SK-N-SH (cell line): Measurements from ENCODE around the gene WDR17.

ENCODE experiments used
- CHD2 ChIP-seq: fragments of 150-350 bp; IDR thresholded peaks from 2 replicates; pipeline ENCODE4 v1.6.1; 2018; ENCODE audit warnings: low read length; ENCODE audit not compliant: partially characterized antibody
- EP300 ChIP-seq, 2 experiments: IDR thresholded peaks; 2 replicates each; pipeline versions ENCODE4 v1.4.0 to v1.6.1; 2012; ENCODE audit warnings: borderline replicate concordance in 1 of 2, low read depth in 1 of 2, low read length in 1 of 2
- EZH2phosphoT487 ChIP-seq: fragments of 200-600 bp; sonication (generic); IDR thresholded peaks from 2 replicates; pipeline ENCODE4 v1.6.1; 2017; ENCODE audit warnings: low read depth, mixed run types, mild to moderate bottlenecking, antibody characterized with exemption, moderate library complexity, borderline replicate concordance
- FOXM1 ChIP-seq: IDR thresholded peaks from 2 replicates; pipeline ENCODE4 v1.4.0; 2012; ENCODE audit warnings: low read depth, mild to moderate bottlenecking
- POLR2AphosphoS5 ChIP-seq: IDR thresholded peaks from 2 replicates; pipeline ENCODE4 v1.6.1; 2012; ENCODE audit warnings: low read depth, low read length
- SIN3A ChIP-seq: IDR thresholded peaks from 2 replicates; pipeline ENCODE4 v1.6.1; 2012; ENCODE audit warnings: low read depth, mild to moderate bottlenecking, low read length, moderate library complexity, borderline replicate concordance
- TAF1 ChIP-seq: IDR thresholded peaks from 2 replicates; pipeline ENCODE4 v1.6.1; 2012; ENCODE audit warnings: low read depth, mild to moderate bottlenecking, low read length, moderate library complexity, borderline replicate concordance
- YY1 ChIP-seq: IDR thresholded peaks from 2 replicates; pipeline ENCODE4 v1.4.0; 2012; ENCODE audit warnings: low read depth, mild to moderate bottlenecking
- TF ChIP-seq, protein P1 (sequence below): fragments of 200-600 bp; sonication (generic); IDR thresholded peaks from 2 replicates; pipeline ENCODE4 v1.6.1; 2017; ENCODE audit warnings: antibody characterized with exemption, mild to moderate bottlenecking, moderate library complexity
- TF ChIP-seq, protein P2 (sequence below): IDR thresholded peaks from 2 replicates; pipeline ENCODE4 v1.6.1; 2012; ENCODE audit warnings: mild to moderate bottlenecking, low read depth, low read length, moderate library complexity

DNA sequence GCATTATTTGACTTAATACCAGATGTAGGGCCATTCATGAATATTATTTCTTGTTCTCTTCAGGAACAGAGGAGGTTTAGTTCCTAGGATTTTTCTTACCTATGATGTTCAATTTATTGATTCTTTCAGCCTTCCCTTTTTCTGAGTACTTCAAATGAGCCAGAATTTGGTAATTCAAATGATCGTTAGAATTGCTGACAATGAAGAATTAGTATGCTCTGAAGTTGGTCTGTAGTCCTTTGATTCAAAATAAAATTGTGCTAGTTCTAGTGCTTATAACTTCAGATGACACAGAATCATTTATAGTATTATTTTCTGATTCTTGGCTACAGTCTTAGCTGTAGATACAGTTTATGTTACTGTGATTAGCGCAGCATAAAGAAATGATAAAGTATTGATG is 35.2 kb upstream of the WDR17 start:
- TF ChIP-seq FOXM1: no peak
- TF ChIP-seq, protein P1, sequence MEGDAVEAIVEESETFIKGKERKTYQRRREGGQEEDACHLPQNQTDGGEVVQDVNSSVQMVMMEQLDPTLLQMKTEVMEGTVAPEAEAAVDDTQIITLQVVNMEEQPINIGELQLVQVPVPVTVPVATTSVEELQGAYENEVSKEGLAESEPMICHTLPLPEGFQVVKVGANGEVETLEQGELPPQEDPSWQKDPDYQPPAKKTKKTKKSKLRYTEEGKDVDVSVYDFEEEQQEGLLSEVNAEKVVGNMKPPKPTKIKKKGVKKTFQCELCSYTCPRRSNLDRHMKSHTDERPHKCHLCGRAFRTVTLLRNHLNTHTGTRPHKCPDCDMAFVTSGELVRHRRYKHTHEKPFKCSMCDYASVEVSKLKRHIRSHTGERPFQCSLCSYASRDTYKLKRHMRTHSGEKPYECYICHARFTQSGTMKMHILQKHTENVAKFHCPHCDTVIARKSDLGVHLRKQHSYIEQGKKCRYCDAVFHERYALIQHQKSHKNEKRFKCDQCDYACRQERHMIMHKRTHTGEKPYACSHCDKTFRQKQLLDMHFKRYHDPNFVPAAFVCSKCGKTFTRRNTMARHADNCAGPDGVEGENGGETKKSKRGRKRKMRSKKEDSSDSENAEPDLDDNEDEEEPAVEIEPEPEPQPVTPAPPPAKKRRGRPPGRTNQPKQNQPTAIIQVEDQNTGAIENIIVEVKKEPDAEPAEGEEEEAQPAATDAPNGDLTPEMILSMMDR: no peak
- no peak for TF ChIP-seq SIN3A
- no peak for TF ChIP-seq TAF1
- no peak for TF ChIP-seq EP300 (IDR thresholded peaks at IDR 0.05; ENCODE audit: borderline replicate concordance in 1 of 2, low read depth in 1 of 2, low read length in 1 of 2)
- TF ChIP-seq EZH2phosphoT487: no peak
- TF ChIP-seq YY1: no peak
- TF ChIP-seq POLR2AphosphoS5: no peak
- TF ChIP-seq CHD2: no peak
- TF ChIP-seq, protein P2, sequence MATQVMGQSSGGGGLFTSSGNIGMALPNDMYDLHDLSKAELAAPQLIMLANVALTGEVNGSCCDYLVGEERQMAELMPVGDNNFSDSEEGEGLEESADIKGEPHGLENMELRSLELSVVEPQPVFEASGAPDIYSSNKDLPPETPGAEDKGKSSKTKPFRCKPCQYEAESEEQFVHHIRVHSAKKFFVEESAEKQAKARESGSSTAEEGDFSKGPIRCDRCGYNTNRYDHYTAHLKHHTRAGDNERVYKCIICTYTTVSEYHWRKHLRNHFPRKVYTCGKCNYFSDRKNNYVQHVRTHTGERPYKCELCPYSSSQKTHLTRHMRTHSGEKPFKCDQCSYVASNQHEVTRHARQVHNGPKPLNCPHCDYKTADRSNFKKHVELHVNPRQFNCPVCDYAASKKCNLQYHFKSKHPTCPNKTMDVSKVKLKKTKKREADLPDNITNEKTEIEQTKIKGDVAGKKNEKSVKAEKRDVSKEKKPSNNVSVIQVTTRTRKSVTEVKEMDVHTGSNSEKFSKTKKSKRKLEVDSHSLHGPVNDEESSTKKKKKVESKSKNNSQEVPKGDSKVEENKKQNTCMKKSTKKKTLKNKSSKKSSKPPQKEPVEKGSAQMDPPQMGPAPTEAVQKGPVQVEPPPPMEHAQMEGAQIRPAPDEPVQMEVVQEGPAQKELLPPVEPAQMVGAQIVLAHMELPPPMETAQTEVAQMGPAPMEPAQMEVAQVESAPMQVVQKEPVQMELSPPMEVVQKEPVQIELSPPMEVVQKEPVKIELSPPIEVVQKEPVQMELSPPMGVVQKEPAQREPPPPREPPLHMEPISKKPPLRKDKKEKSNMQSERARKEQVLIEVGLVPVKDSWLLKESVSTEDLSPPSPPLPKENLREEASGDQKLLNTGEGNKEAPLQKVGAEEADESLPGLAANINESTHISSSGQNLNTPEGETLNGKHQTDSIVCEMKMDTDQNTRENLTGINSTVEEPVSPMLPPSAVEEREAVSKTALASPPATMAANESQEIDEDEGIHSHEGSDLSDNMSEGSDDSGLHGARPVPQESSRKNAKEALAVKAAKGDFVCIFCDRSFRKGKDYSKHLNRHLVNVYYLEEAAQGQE: no peak
